B cell (primary cell): Measurements from ENCODE around the gene SERGEF.

ENCODE experiments used
- EZH2 ChIP-seq: IDR thresholded peaks from 2 replicates; pipeline ENCODE4 v1.6.1; 2012; ENCODE audit warnings: borderline replicate concordance, low read depth, mild to moderate bottlenecking, moderate library complexity, low read length; ENCODE audit not compliant: insufficient read depth, poor library complexity, severe bottlenecking
- TF ChIP-seq, protein P1 (sequence below): fragments of 200-600 bp; IDR thresholded peaks from one replicate; pipeline ENCODE4 v1.8.0; 2022; ENCODE audit warnings: antibody characterized with exemption, mild to moderate bottlenecking

DNA sequence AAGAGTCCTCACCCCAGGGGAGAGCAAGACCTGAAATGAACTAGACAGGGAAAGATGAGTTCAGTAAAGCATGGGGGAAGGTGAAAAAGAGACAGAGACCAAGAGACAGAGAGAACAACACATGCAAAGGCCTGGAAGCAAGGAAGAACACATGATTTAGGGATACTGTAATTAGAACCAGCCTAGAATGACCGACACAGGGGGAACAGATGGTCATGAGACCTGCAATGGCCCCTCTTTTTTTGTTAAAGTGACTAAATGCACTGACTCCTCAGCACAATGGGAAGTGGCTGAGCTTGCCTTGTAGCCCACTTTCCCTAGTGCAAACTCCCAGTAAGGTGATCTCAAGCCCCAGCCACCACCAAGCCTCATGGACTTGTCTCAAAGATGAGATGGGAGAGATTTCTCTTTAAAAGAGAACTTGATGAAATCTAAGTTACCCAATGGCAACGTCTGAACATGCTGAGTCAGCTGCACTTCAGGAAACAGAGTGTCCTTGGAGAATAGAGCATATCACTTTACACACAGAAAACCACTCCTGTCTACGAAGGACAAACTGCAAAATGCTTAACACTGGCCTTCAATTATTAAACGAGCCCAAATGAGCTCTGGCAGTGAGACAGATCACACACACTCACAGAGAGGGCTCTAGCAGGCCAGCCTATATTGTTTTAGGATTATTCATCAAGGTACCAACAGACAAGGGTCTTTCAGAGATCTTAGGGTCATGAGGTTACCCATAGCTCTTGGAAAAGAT, 91.0 kb downstream of the SERGEF start:
- TF ChIP-seq, protein P1, sequence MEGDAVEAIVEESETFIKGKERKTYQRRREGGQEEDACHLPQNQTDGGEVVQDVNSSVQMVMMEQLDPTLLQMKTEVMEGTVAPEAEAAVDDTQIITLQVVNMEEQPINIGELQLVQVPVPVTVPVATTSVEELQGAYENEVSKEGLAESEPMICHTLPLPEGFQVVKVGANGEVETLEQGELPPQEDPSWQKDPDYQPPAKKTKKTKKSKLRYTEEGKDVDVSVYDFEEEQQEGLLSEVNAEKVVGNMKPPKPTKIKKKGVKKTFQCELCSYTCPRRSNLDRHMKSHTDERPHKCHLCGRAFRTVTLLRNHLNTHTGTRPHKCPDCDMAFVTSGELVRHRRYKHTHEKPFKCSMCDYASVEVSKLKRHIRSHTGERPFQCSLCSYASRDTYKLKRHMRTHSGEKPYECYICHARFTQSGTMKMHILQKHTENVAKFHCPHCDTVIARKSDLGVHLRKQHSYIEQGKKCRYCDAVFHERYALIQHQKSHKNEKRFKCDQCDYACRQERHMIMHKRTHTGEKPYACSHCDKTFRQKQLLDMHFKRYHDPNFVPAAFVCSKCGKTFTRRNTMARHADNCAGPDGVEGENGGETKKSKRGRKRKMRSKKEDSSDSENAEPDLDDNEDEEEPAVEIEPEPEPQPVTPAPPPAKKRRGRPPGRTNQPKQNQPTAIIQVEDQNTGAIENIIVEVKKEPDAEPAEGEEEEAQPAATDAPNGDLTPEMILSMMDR: no peak
- TF ChIP-seq EZH2: no peak
